Fibroblast of skin of right biceps (primary cell): Measurements from ENCODE around the gene TNMD.

ENCODE experiments used
- DNase-seq: peaks from one replicate; pipeline ENCODE4 v3.0.0-alpha.2; 2013

The TNMD gene

GRCh38 chrX:100645106-100645505 lies 60.4 kb downstream of the TNMD start:
- DNase-seq = no peak

- no peak for DNase-seq
Measured at GRCh38 chrX:100647095-100647494, 62.4 kb downstream of the TNMD start.

GRCh38 chrX:100647739-100648138 lies 63.0 kb downstream of the TNMD start:
- DNase-seq = no peak

GRCh38 chrX:100648458-100649417 lies 64.0 kb downstream of the TNMD start:
- DNase-seq = peak; percentile 77
